ENCODE data around the gene MORN1. TPM values are rescaled to one million over a fixed set of nuclear protein-coding genes. Genes with fewer than 3 reads are reported as not detected.

The MORN1 gene
- 24.9 and 49.4 TPM in 2 replicates for total RNA-seq (2011; cell fraction: chromatin; rRNA removed; ENCODE audit: low replicate concordance)
- 26.6 and 36.7 TPM in 2 replicates for total RNA-seq (2011; cell fraction: nucleolus; rRNA removed)
- 26.9 and 29.6 TPM in 2 replicates for total RNA-seq (2011; cell fraction: nucleoplasm; rRNA removed)
- total RNA-seq (2014; rRNA removed): 6.1 and 9.3 TPM in 2 replicates
- total RNA-seq (2014; rRNA removed; fragmentation: Illumina TruSeq; extraction: Trizol): 2.3 and 2.9 TPM in 2 replicates
- 4.7 and 5.5 TPM in 2 replicates for total RNA-seq (2015; rRNA removed; fragmentation: Illumina TruSeq; extraction: Trizol)
- total RNA-seq (2021): 5.1 and 7.6 TPM in 2 replicates
- 3.9 and 4.4 TPM in 2 replicates for polyA plus RNA-seq (2011; rRNA removed)
- polyA plus RNA-seq (2011; cell fraction: cytosol; rRNA removed): 4.3 and 4.7 TPM in 2 replicates
- polyA plus RNA-seq (2011; cell fraction: nucleus; rRNA removed): 10.6 and 16.9 TPM in 2 replicates
- 3.6 and 6.3 TPM in 2 replicates for polyA plus RNA-seq (2012)
- 1.8 and 2.7 TPM in 2 replicates for polyA plus RNA-seq (2014; fragmentation: Illumina TruSeq; extraction: Trizol)
- under 1 TPM; 0.24 to 0.35 TPM for polyA plus RNA-seq (2014; fragmentation: Nextera tagmentation; extraction: Ambion mirVana)
- polyA plus RNA-seq (2014; rRNA removed): 4.2 and 5.8 TPM in 2 replicates
- polyA minus RNA-seq (2011; rRNA and poly(A)+ RNA removed): 5.5 and 9.6 TPM in 2 replicates
- polyA minus RNA-seq (2011; cell fraction: cytosol; rRNA and poly(A)+ RNA removed): 4.8 and 5.6 TPM in 2 replicates
- 11.7 and 12.0 TPM in 2 replicates for polyA minus RNA-seq (2011; cell fraction: nucleus; rRNA and poly(A)+ RNA removed)
- percentile 44 among the genes with signal in this experiment for Bru-seq, nascent RNA
- BruChase-seq, experiment 1, labeled RNA remaining after a 2-hour chase: percentile 40 among the genes with signal in this experiment
- percentile 41 among the genes with signal in this experiment for BruChase-seq, experiment 2, labeled RNA remaining after a 6-hour chase
- long read RNA-seq, experiment 1, partial matches to known transcripts: 6 of 15 reads
- long read RNA-seq, experiment 1, other reads (novel, unspliced or antisense): 8 of 15 reads
- long read RNA-seq, experiment 2, partial matches to known transcripts: 3 of 4 reads
- long read RNA-seq, experiment 2, other reads (novel, unspliced or antisense): 1 of 4 reads
- long read RNA-seq, experiment 3, partial matches to known transcripts: 3 of 4 reads
- long read RNA-seq, experiment 3, other reads (novel, unspliced or antisense): 0 of 4 reads

DNA sequence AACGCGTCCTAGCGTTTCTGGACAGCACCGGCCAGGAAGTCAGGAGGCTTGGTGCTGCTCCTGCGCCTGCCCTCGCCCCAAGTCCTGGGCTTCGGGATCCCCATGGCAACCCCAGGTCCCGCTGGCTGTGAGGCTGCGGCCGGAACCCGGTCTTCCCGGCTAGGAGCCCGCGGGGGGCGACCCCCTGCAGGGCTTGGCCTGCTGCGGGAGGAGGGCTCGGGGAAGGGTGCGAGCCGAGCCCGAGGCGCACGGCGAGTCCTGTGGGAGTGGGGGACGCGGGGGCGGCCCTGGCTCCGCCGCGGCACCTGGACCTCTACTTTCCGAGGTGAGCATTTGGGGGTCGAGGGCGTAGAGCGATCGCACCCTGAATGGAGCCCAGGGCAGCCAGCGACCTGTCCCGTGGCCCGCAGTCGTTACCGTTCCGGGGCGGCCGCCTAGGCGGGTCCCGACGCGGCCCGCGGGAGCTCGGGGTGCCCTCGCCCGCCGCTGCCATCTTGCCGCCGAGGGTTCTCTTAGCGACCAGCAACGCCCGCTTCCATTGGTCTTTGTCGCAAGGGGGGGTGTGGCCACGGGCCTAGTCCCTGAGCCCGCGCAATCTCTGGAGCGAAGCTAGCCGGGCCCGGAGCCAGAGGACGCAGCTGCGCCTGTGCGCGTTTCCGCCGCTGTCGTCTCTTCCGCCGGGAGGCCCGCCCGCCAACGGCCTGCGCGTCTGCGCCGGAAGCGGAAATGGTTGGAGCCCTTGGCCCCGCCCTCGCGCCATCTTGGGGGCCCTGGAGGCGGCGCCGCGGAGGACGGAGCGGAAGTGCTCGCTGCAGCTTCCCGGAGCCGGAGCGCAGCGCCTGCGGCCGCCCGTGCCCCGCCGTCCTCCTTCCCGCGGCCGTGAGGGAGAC lies at the start of gene MORN1, which contains the start of gene RER1:
MORN1 (minus strand) TSS at position 514 of the 890 bp plus-strand sequence; CDS start at position 493, 21 bp downstream.
RER1 (plus strand) TSS at position 801 of the 890 bp plus-strand sequence. CDS start 3,950 bp downstream, outside the sequence.
- H3K79me2 ChIP-seq (ENCODE audit: control insufficient read depth, insufficient read depth, low read length): peaks cover 56% of the 10 kb centered on the region
- POLR2A ChIA-PET: interaction anchor here (0.7 to 1.5 kb wide), 8 partner anchors 9 to 196 kb away, joined by 4 to 6 read pairs (median 4); partner anchors contain the start of gene FAAP20
- TF ChIP-seq FUS (optimal IDR thresholded peaks at IDR 0.05; ENCODE audit: low read depth, low read length): peak; percentile 76
- TF ChIP-seq, protein P1, sequence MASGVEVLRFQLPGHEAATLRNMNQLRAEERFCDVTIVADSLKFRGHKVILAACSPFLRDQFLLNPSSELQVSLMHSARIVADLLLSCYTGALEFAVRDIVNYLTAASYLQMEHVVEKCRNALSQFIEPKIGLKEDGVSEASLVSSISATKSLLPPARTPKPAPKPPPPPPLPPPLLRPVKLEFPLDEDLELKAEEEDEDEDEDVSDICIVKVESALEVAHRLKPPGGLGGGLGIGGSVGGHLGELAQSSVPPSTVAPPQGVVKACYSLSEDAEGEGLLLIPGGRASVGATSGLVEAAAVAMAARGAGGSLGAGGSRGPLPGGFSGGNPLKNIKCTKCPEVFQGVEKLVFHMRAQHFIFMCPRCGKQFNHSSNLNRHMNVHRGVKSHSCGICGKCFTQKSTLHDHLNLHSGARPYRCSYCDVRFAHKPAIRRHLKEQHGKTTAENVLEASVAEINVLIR (CRISPR knock-in tag; IDR thresholded peaks at IDR 0.05): peak; percentile 72
- 0 out of 2 replicates have a peak, but pooled peaks have one; percentile 18 for TF ChIP-seq ERF (CRISPR knock-in tag; IDR thresholded peaks at IDR 0.05)
- TF ChIP-seq NRF1 (conservative IDR thresholded peaks at IDR 0.05 in 1 of 2, IDR thresholded peaks at IDR 0.05 in 1 of 2): peak; percentile 98
- peak; percentile 94 for TF ChIP-seq RBBP5 (IDR thresholded peaks at IDR 0.05; ENCODE audit: borderline replicate concordance, insufficient read depth, low read length, poor library complexity, severe bottlenecking)
- no peak for TF ChIP-seq ZFP1 (CRISPR knock-in tag; IDR thresholded peaks at IDR 0.05)
- TF ChIP-seq KAT8 (IDR thresholded peaks at IDR 0.05; ENCODE audit: low read depth): no peak
- TF ChIP-seq CSDE1 (IDR thresholded peaks at IDR 0.05): peak in 1 of 2 experiments; percentile 61; a peak in 1 of 4 replicates
- TF ChIP-seq CEBPB (tag; IDR thresholded peaks at IDR 0.05): no peak
- peak; percentile 99 for TF ChIP-seq GABPA (tag; conservative IDR thresholded peaks at IDR 0.05; ENCODE audit: low read depth)
- TF ChIP-seq PRPF4 (IDR thresholded peaks at IDR 0.05; ENCODE audit: insufficient read depth, low read depth, low read length, poor library complexity, severe bottlenecking): no peak
- TF ChIP-seq, protein P2, sequence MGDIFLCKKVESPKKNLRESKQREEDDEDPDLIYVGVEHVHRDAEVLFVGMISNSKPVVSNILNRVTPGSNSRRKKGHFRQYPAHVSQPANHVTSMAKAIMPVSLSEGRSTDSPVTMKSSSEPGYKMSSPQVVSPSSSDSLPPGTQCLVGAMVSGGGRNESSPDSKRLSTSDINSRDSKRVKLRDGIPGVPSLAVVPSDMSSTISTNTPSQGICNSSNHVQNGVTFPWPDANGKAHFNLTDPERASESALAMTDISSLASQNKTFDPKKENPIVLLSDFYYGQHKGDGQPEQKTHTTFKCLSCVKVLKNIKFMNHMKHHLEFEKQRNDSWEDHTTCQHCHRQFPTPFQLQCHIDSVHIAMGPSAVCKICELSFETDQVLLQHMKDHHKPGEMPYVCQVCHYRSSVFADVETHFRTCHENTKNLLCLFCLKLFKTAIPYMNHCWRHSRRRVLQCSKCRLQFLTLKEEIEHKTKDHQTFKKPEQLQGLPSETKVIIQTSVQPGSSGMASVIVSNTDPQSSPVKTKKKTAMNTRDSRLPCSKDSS (IDR thresholded peaks at IDR 0.05; ENCODE audit: low read depth, partially characterized antibody): no peak
- TF ChIP-seq RFX7 (CRISPR knock-in tag; IDR thresholded peaks at IDR 0.05): no peak
- TF ChIP-seq NFXL1 (CRISPR knock-in tag; IDR thresholded peaks at IDR 0.05): no peak

More for the DNA sequence above, at the start of gene MORN1, which contains the start of gene RER1:
- FAIRE-seq: peak; percentile 97
- 1% methylated on average over 99 of the region's 103 CpGs for WGBS (ENCODE audit: insufficient coverage, low coverage, missing lambda C conversion rate)
- peak within 1 kb of the TSS; percentile 79 for H3K27ac ChIP-seq (ENCODE audit: extremely low read depth, low read depth, low read length)
- peak within 1 kb of the TSS; percentile 93 for H3K4me2 ChIP-seq (ENCODE audit: insufficient read depth, low read length)
- no peaks in the 10 kb centered on the region for H3K27me3 ChIP-seq (ENCODE audit: control insufficient read depth in 2 of 2, insufficient read depth in 2 of 2, low read length in 2 of 2)
- H2AFZ ChIP-seq (ENCODE audit: low read depth, low read length): peak within 1 kb of the TSS; percentile 96
- CTCF ChIA-PET (ENCODE audit: low intra/inter-chr PET ratio): no interaction called here
- H3K36me3 ChIP-seq (ENCODE audit: control insufficient read depth, insufficient read depth, low read length): peaks cover 45% of the 10 kb centered on the region
- H3K9me3 ChIP-seq (replicated peaks; ENCODE audit: control insufficient read depth, insufficient read depth, low read depth, low read length): no peaks in the 10 kb centered on the region
- intact Hi-C loops (cut with micrococcal nuclease) (loop anchor here (2.0 kb wide), 1 partner anchor 22 kb away; the partner anchor contains the start of gene PEX10), in situ Hi-C loops (cut with MboI) (no loop called here)
- peaks cover 18% of the 10 kb centered on the region; the same call in 1 of the 2 replicates for H4K20me1 ChIP-seq (replicated peaks; ENCODE audit: control insufficient read depth, insufficient read depth, low read length)
- H3K9ac ChIP-seq (ENCODE audit: insufficient read depth in 1 of 2, low read depth in 2 of 2, low read length in 2 of 2): peak within 1 kb of the TSS; percentile 78 to 97
- H3K4me1 ChIP-seq (replicated peaks in 1 of 2; ENCODE audit: control insufficient read depth in 2 of 2, insufficient read depth in 2 of 2, low read length in 2 of 2): peaks cover 22 to 41% of the 10 kb centered on the region in 2 experiments
- ATAC-seq: peak; percentile 98
- no TSS peak for BruUV-seq (replicated peaks)
- H3K4me3 ChIP-seq: peak within 1 kb of the TSS; percentile 100
- DNase-seq (ENCODE audit: extremely low read depth in 1 of 4, low spot score in 3 of 4): peak; percentile 96 to 100 (median 98)
- peaks cover 11% of the 10 kb centered on the region for H3K9me1 ChIP-seq (ENCODE audit: control insufficient read depth, insufficient read depth, low read length)

Data from K562 (cell line).